Umbilical cord (tissue), 2 donors: ENCODE measurements around the gene NEMF. TPM values are rescaled to one million over a fixed set of nuclear protein-coding genes. Genes with fewer than 3 reads are reported as not detected.
"Not testable (repeated sequence)": the region's sequence is repeated elsewhere in the genome, so short reads cannot be mapped to it uniquely, and the experiment has no call there.

Experiments
- DNase-seq: peaks from one replicate; pipeline ENCODE4 v3.0.0-alpha.2; 2015; ENCODE audit warnings: low spot score
- total RNA-seq: library from RNA; depleted of rRNA; stranded (reverse); fragments of >200 nt; gene quantifications from one replicate; pipeline ENCODE4 v1.2.3, GENCODE V29; 2014; ENCODE audit warnings: low replicate concordance; ENCODE audit not compliant: insufficient read depth

Gene NEMF
- total RNA-seq, 1 donor from 2014 or later: 102 TPM

GRCh38 chr14:49816118-49816517 is 36.5 kb downstream of the NEMF start:
- DNase-seq: not testable (repeated sequence)

DNA sequence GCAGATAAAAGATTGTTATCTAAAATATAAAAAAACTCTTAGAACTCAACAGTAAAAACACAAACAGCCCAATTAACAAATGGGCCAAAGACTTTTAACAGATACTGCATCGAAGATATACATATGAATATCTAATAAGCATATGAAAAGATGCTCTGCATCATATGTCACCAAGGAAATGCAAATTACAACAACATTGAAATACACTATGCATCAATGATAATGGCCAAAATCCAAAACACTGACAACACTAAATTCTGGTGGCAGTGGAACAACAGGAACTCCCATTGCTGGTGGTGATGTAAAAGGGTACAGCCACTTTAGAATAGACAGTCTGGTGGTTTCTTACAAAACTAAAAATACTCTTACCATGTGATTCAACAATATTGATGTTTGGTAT is 43.8 kb downstream of the NEMF start:
- no peak for DNase-seq

DNA sequence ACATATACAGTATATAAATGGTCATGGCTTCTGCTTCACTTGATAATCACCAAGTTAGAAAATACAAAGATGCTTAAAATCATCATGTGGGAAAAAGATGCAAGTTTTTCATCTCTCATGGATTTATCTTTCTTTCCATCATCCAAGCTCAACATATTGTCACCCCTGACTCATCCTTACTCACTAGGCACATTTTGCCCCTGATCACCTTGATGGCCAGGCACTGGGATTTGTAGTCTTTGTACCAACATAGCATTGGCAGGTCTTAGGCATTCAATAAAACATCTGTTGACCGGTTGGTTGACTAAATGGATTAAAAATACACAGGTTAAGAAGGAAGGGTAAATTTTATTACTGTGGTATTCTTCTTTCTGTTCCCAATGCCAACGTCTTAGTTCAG is 56.6 kb downstream of the NEMF start:
- DNase-seq: no peak

DNA sequence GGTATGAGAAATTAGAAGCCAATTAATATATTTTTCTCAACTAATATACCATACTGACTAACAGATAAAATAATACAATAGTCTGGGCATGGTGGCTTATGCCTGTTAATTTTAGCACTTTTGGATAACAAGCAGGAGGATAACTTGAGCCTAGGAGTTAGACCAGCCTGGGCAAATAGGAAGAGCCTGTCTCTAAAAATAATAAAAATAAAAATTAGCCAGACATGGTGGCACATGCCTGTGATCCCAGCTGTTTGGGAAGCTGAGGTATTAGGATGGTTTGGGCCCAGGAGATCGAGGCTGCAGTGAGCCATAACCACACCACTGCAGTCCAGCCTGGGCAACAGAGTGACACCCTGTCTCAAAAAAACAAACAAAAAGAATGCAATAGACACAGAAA is 60.0 kb downstream of the NEMF start:
- DNase-seq: no peak

GRCh38 chr14:49786315-49786714 is 66.3 kb downstream of the NEMF start:
- DNase-seq: no peak

- DNase-seq: no peak
These were observed 69.1 kb downstream of the NEMF start for GRCh38 chr14:49783394-49784014.

- DNase-seq: not testable (repeated sequence)
These were observed 71.5 kb downstream of the NEMF start for GRCh38 chr14:49781040-49781439.

GRCh38 chr14:49778421-49778820 is 74.2 kb downstream of the NEMF start:
- DNase-seq: no peak

GRCh38 chr14:49774106-49774505 is 78.5 kb downstream of the NEMF start:
- no peak for DNase-seq

- DNase-seq: not testable (repeated sequence)
These were observed 80.9 kb downstream of the NEMF start for GRCh38 chr14:49771691-49772090.

DNA sequence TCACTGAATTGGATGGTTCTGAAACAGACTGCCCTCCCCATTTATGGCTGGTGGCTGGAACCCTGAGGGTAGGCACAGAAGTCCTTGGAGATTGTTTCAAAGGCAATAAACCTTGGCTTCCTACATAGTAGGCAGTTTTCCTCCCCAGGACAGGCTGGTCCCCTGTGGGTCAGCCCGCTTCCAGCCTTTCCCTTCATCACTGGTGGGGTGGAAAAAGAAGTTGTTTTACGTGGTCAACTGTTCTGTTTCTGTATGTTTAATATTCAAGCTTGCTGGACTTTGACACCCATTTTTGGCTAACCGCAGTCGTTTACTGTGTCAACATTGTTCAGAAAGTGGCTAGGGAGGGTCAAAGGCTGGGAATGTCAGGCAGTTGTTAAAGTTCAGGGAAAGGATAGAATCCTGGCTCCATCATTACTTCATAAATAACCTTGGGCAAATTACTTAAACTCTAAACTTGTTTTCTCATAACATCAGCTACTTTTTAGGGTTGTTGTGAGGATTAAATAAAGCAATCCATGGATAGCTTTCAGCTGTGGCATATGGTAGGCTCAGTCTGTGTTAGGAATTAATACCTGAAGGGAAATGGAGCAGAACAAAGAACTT is 82.3 kb downstream of the NEMF start:
- no peak for DNase-seq

DNA sequence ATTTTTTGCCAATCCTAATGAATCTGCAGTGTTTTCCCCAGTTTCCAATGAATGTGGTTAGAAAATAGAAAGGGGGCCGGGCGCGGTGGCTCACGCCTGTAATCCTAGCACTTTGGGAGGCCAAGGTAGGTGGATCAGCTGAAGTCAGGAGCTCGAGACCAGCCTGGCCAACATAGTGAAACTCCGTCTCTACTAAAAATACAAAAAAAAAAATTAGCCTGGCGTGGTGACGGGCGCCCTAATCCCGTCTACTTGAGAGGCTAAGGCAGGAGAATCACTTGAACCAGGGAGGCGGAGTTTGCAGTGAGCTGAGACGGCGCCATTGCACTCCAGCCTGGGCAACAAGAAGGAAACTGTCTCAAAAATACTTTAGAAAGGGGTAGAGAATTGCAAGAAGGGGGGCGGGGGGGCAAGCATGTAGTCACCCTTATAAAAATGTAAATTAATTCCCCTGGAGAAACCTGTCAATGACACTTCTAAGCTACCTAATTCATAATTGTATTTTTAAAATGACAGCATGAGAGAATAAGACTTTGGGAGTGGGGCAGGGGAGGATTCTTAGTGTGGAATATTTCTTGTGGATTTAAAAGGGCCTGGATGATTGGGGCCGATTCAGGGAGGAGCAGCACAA is 82.9 kb downstream of the NEMF start:
- no peak for DNase-seq

GRCh38 chr14:49769171-49769570 is 83.4 kb downstream of the NEMF start:
- DNase-seq: peak; percentile 10

- DNase-seq: peak; percentile 61
These were observed 84.1 kb downstream of the NEMF start for GRCh38 chr14:49768301-49769121.

- peak; percentile 94 for DNase-seq
These were observed 84.9 kb downstream of the NEMF start, which contains the start of gene KLHDC2 for GRCh38 chr14:49767571-49768300. KLHDC2 (plus strand) TSS chr14:49768153; CDS start chr14:49768469, 316 bp downstream.

- no peak for DNase-seq
These were observed 85.4 kb downstream of the NEMF start for GRCh38 chr14:49767270-49767570.

GRCh38 chr14:49766839-49767238 is 85.7 kb downstream of the NEMF start:
- DNase-seq: peak; percentile 32

DNA sequence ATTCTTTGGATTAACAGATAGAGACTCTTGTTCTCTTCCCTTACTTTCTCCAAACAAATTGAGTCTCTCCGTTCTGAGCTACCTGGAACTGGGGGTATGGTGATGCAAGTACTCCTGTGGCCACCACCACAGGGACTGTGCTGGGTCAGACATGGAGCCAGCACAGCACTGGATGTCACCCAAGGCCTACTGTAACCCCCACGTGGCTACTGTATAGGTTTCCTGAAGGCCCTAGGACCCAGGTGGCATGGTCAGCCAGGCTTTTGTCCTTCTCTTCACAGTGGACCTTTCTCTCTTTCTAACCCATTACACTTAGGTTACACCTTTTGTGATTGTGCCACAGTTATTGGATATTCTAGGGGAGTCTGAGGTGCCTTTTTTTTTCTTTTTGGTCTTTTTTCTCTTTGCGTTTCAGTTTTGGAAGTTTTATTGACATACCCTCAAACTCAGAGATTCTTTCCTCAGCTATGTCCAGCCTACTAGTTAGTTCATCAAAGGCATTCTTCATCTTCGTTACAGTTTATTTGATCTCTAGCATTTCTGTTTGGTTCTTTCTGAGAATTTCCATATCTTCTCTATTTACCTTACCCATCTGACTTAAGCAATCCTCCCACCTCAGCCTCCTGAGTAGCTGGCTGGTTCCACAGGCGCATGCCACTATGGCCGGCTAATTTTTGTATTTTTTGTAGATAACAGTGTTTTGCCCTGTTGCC is 90.6 kb downstream of the NEMF start:
- DNase-seq: no peak

GRCh38 chr14:49755378-49755777 is 97.2 kb downstream of the NEMF start:
- DNase-seq: no peak

DNA sequence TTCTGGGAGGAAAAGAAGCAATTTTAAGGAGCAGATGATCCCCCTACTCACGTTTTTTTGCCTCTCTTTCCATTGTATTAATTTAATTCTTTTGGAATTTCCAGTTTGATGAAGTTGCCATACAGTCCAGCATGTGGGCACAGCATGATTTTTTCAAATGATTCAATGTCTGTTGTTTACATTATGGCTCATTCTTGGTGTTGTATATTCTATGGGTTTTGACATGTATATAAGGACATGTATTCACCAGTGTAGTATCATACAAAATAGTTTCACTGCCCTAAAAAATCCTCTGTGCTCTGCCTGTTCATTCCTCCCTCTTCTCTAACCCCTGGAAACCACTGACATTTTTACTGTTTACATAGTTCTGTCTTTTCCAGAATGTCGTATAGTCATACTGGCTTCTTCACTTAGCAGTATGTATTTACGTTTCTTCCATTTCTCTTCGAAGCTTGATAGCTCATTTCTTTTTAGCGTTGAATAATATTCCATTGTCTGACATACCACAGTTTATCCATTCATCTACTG is 98.0 kb downstream of the NEMF start:
- DNase-seq: no peak

- DNase-seq: not testable (repeated sequence)
These were observed 106.1 kb downstream of the NEMF start for GRCh38 chr14:49746476-49746875.
